SK-N-MC (cell line): ENCODE measurements around the gene ST6GALNAC2.

Source experiments
- EZH2 ChIP-seq: fragments of 200-600 bp; sonication (generic); IDR thresholded peaks from one replicate; pipeline ENCODE4 v1.6.1; 2017; ENCODE audit warnings: antibody characterized with exemption
- POLR2AphosphoS5 ChIP-seq: IDR thresholded peaks from 2 replicates; pipeline ENCODE4 v1.6.1; 2012; ENCODE audit warnings: mild to moderate bottlenecking, low read depth, low read length, borderline replicate concordance

- no peak for TF ChIP-seq EZH2
- TF ChIP-seq POLR2AphosphoS5 = no peak
Measured at GRCh38 chr17:76531486-76532038, 54.1 kb downstream of the ST6GALNAC2 start.
